ENCODE results near the gene SMG9. TPM values are rescaled to one million over a fixed set of nuclear protein-coding genes. Genes with fewer than 3 reads are reported as not detected.

The SMG9 gene
- total and polyA plus RNA-seq, 12 donors: 10.0 to 30.4 (median 13.4) TPM

- WGBS, 2 donors: 91 to 95% methylated on average over 14 of the region's 14 CpGs
These were observed 14.5 kb upstream of the SMG9 start for GRCh38 chr19:43769256-43769655.

DNA sequence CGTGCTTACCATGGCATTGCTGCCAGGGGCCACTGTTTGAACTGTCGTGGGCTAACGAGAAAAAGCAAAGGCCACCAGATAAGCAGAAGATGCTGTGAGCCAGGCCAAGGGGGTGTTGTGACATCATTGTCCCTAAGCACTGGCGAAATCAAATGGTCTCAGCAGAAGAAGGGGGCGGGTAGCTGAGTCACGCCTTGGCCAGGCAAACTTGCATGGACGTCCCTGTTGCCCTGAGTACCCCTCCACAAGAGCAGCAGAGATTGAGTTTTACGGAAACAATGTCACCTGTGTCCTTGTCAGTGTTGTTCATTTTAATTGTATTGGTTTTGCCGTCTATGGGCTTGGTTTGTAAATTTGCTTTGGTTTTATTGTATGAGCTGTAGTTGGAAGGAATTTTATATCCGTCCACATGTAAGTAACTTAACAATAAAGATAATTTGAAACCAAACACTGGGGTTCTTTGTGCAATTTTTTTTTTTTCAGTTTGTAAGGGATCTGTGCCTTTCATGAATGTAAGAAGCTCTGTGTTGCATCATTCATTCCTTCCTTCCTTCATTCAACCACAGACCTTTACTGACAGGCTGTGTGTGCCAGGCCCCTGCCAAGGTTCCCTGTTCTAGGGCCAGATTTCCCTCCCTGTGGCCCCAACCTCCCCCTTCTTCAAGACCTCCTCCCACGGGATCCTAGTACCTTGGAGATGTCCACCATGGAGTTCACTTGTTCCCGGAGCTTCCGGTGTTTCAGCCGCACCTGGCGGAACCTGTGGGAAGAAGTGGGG is 13.7 kb upstream of the SMG9 start:
- ATAC-seq (peak in 2 of 8 donors; percentile 25 to 34), DNase-seq (no peak)

More at GRCh38 chr19:43769256-43769655, 14.5 kb upstream of the SMG9 start:
- no peak for ATAC-seq
- Histone ChIP-seq H3K27ac (peak overlapping the region in 1 of 10 donors; percentile 83), H3K4me3 (no peak overlapping the region), H3K27me3 (no peaks in the 10 kb centered on the region), H3K9me3 (no peaks in the 10 kb centered on the region), H3K4me1 (peaks cover 0 to 56% (median 5%) of the 10 kb centered on the region in 9 donors), H3K36me3 (no peaks in the 10 kb centered on the region)
- intact Hi-C loops (cut with DNase I): no loop called here
- DNase-seq: no peak
- TF ChIP-seq, protein P1, sequence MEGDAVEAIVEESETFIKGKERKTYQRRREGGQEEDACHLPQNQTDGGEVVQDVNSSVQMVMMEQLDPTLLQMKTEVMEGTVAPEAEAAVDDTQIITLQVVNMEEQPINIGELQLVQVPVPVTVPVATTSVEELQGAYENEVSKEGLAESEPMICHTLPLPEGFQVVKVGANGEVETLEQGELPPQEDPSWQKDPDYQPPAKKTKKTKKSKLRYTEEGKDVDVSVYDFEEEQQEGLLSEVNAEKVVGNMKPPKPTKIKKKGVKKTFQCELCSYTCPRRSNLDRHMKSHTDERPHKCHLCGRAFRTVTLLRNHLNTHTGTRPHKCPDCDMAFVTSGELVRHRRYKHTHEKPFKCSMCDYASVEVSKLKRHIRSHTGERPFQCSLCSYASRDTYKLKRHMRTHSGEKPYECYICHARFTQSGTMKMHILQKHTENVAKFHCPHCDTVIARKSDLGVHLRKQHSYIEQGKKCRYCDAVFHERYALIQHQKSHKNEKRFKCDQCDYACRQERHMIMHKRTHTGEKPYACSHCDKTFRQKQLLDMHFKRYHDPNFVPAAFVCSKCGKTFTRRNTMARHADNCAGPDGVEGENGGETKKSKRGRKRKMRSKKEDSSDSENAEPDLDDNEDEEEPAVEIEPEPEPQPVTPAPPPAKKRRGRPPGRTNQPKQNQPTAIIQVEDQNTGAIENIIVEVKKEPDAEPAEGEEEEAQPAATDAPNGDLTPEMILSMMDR (IDR thresholded peaks at IDR 0.05): no peak

GRCh38 chr19:43767818-43768217 is 13.1 kb upstream of the SMG9 start:
- Histone ChIP-seq H3K27ac (peak overlapping the region in 1 of 10 donors; percentile 83), H3K27me3 (no peaks in the 10 kb centered on the region), H3K9me3 (no peaks in the 10 kb centered on the region), H3K4me1 (peaks cover 0 to 66% (median 0%) of the 10 kb centered on the region in 9 donors), H3K36me3 (no peaks in the 10 kb centered on the region), H3K4me3 (no peak overlapping the region)
- intact Hi-C loops (cut with DNase I): no loop called here
- no peak for DNase-seq
- 75 to 77% methylated on average over 1 of the region's 1 CpG for WGBS, 2 donors
- ATAC-seq: no peak
- TF ChIP-seq, protein P1 (IDR thresholded peaks at IDR 0.05): no peak

More for the DNA sequence above, 13.7 kb upstream of the SMG9 start:
- H3K4me3 ChIP-seq: no peak overlapping the region
- H3K36me3 ChIP-seq: no peaks in the 10 kb centered on the region
- H3K4me1 ChIP-seq: peaks cover 0 to 60% (median 0%) of the 10 kb centered on the region in 9 donors
- TF ChIP-seq, protein P1 (IDR thresholded peaks at IDR 0.05): no peak
- intact Hi-C loops (cut with DNase I): no loop called here
- 72 to 76% methylated on average over 15 of the region's 15 CpGs for WGBS, 2 donors
- H3K9me3 ChIP-seq: no peaks in the 10 kb centered on the region
- H3K27ac ChIP-seq: peak overlapping the region in 1 of 10 donors; percentile 83
- H3K27me3 ChIP-seq: no peaks in the 10 kb centered on the region

DNA sequence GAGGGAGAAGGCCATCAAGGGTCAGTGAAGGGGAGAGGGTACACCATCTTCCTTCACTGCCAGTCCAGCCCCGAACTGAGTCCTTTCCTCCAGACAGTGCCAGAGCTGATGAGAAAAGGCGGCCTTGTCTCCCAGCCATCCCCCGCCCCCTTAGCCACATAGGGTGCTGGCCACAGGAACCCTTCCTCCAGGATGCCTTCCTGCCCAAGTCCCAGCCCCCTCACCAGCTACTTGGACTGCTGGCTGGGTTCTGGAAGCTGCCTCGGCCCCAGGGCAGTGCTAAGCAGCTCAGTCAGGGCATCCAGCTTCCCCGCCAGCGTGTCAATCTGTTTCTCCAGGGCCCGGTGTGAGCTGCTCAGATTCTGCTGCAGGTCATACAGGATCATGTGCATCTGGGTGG is 12.6 kb upstream of the SMG9 start:
- 76 to 83% methylated on average over 7 of the region's 7 CpGs for WGBS, 2 donors
- Histone ChIP-seq H3K27me3 (no peaks in the 10 kb centered on the region), H3K4me1 (peaks cover 0 to 70% (median 0%) of the 10 kb centered on the region in 9 donors), H3K36me3 (no peaks in the 10 kb centered on the region), H3K27ac (peak overlapping the region in 1 of 10 donors; percentile 83), H3K4me3 (no peak overlapping the region), H3K9me3 (no peaks in the 10 kb centered on the region)
- no peak for ATAC-seq
- no peak for DNase-seq
- intact Hi-C loops (cut with DNase I): no loop called here
- TF ChIP-seq, protein P1 (IDR thresholded peaks at IDR 0.05): no peak
